Panc1 (cell line): ENCODE data around the gene ZNF665. TPM values are rescaled to one million over a fixed set of nuclear protein-coding genes. Genes with fewer than 3 reads are reported as not detected.

ENCODE experiments used
- ATAC-seq: fragments of 200-7000 bp; cut with Tn5 transposase; 2 replicates; pipeline ENCODE4 v1.9.1; 2020; ENCODE audit warnings: mild to moderate bottlenecking, moderate library complexity
- BruUV-seq: library from RNA; stranded (reverse); fragments of 400-500 nt; replicated peaks from 2 replicates; lab custom pipeline; 2021; lab: Mats Ljungman, UMichigan
- CTCF ChIA-PET: fragments of 300-600 bp; sonication (Branson Sonifier 250); formaldehyde crosslinking; loops from one replicate; lab custom pipeline; 2022; ENCODE audit warnings: antibody characterized with exemption; lab: Charles Lee
- POLR2A ChIA-PET: fragments of 300-600 bp; sonication (Branson Sonifier 250); formaldehyde crosslinking; loops from one replicate; lab custom pipeline; 2022; ENCODE audit warnings: antibody characterized with exemption; lab: Charles Lee
- DNase-seq: peaks from one replicate; pipeline ENCODE4 v3.0.0-alpha.2; 2010; ENCODE audit warnings: low read depth, low spot score
- H3K27ac ChIP-seq: 2 replicates; pipeline ENCODE4 v1.5.1; 2011; ENCODE audit warnings: mild to moderate bottlenecking, low read length, inconsistent platforms
- H3K27me3 ChIP-seq: fragments of 200-500 bp; sonication (Bioruptor generic); 2 replicates; pipeline ENCODE4 v1.6.0; 2014; ENCODE audit warnings: low read length, inconsistent platforms; ENCODE audit not compliant: control insufficient read depth, insufficient read depth
- H3K36me3 ChIP-seq: fragments of 200-500 bp; sonication (Bioruptor generic); 2 replicates; pipeline ENCODE4 v1.5.1; 2014; ENCODE audit warnings: inconsistent platforms, mild to moderate bottlenecking, low read length, moderate library complexity; ENCODE audit not compliant: control insufficient read depth, insufficient read depth
- H3K4me1 ChIP-seq: 2 replicates; pipeline ENCODE4 v1.5.1; 2011; ENCODE audit warnings: inconsistent platforms, mild to moderate bottlenecking, low read length, moderate library complexity; ENCODE audit not compliant: control insufficient read depth, insufficient read depth
- H3K4me3 ChIP-seq, 2 experiments: 2 replicates each; pipeline ENCODE4 v1.5.1; 2011 to 2012; ENCODE audit warnings: low read depth in 2 of 2, low read length in 2 of 2, mild to moderate bottlenecking in 2 of 2, inconsistent platforms in 1 of 2, moderate library complexity in 1 of 2
- H3K9me3 ChIP-seq: fragments of 200-500 bp; sonication (Bioruptor generic); 2 replicates; pipeline ENCODE4 v1.5.1; 2014; ENCODE audit warnings: low read depth, mild to moderate bottlenecking, inconsistent platforms, low read length, moderate library complexity; ENCODE audit not compliant: control insufficient read depth, insufficient read depth
- CTCF ChIP-seq: fragments of 450-650 bp; IDR thresholded peaks from 2 replicates; pipeline ENCODE4 v1.5.1; 2017; ENCODE audit warnings: mild to moderate bottlenecking
- POLR2AphosphoS5 ChIP-seq: IDR thresholded peaks from 2 replicates; pipeline ENCODE4 v1.6.1; 2012; ENCODE audit warnings: mild to moderate bottlenecking, low read depth, low read length, moderate library complexity
- REST ChIP-seq, 2 experiments: IDR thresholded peaks; 2 replicates each; pipeline ENCODE4 v1.6.1; 2011 to 2012; ENCODE audit warnings: low read depth in 2 of 2, control low read depth in 1 of 2, low read length in 1 of 2, mild to moderate bottlenecking in 1 of 2, moderate library complexity in 1 of 2; ENCODE audit not compliant: insufficient read depth in 1 of 2
- SIN3A ChIP-seq: IDR thresholded peaks from 2 replicates; pipeline ENCODE4 v1.6.1; 2012; ENCODE audit warnings: low read depth, mild to moderate bottlenecking, low read length, moderate library complexity, borderline replicate concordance; ENCODE audit not compliant: insufficient read depth
- TCF7L2 ChIP-seq: IDR thresholded peaks from 2 replicates; pipeline ENCODE4 v1.6.1; 2011; ENCODE audit warnings: mild to moderate bottlenecking, low read depth, low read length, inconsistent platforms
- in situ Hi-C: cut with HindIII; loops from 2 replicates; pipeline ENCODE4 v1.10.0; 2016; ENCODE audit warnings: low sequenced_read_pairs, low pct_unique_long_range_greater_than_20kb
- intact Hi-C: fragments of 100-400 bp; cut with micrococcal nuclease; formaldehyde crosslinking; loops from one replicate; pipeline ENCODE4 v1.10.0; 2022; ENCODE audit not compliant: unreplicated experiment
- total RNA-seq: library from RNA; stranded (reverse); gene quantifications from one replicate; pipeline ENCODE4 v1.2.1, GENCODE V29; 2021; ENCODE audit not compliant: unreplicated experiment

The ZNF665 gene
- total RNA-seq, 1 experiment from 2014 or later: 7.0 TPM

GRCh38 chr19:53123400-53123799 lies 69.8 kb downstream of the ZNF665 start:
- no peaks in the 10 kb centered on the region for H3K4me1 ChIP-seq
- intact Hi-C loops (no loop called here), in situ Hi-C loops (no loop called here)
- no peaks in the 10 kb centered on the region for H3K9me3 ChIP-seq
- ChIA-PET CTCF (no interaction called here), POLR2A (no interaction called here)
- H3K27ac ChIP-seq: no peak overlapping the region
- no TSS peak for BruUV-seq
- no peaks in the 10 kb centered on the region for H3K36me3 ChIP-seq
- H3K27me3 ChIP-seq: no peaks in the 10 kb centered on the region
- TF ChIP-seq REST (IDR thresholded peaks at IDR 0.05; ENCODE audit: insufficient read depth in 1 of 2, low read depth in 2 of 2, low read length in 1 of 2) (no peak), SIN3A (no peak), CTCF (no peak), POLR2AphosphoS5 (no peak), TCF7L2 (no peak)
- no peak for ATAC-seq
- no peak for DNase-seq
- no peak overlapping the region for H3K4me3 ChIP-seq

Other genes starting within 250 kb of the ZNF665 start
- 7.1 TPM for gene ZNF816, start 230.5 kb downstream of the ZNF665 start, total RNA-seq
- not detected for gene ERVV-1, start 179.4 kb downstream of the ZNF665 start, total RNA-seq
- gene ERVV-2, start 148.6 kb downstream of the ZNF665 start, total RNA-seq: 0.10 TPM
- gene ZNF160, start 89.9 kb downstream of the ZNF665 start, total RNA-seq: 29.1 TPM
- gene ZNF415, start 60.4 kb downstream of the ZNF665 start, total RNA-seq: not detected
- 18.8 TPM for gene ZNF347, start 34.3 kb downstream of the ZNF665 start, total RNA-seq
- 32.8 TPM for gene ZNF677, start 61.5 kb upstream of the ZNF665 start, total RNA-seq
- not detected for gene VN1R2, start 64.9 kb upstream of the ZNF665 start, total RNA-seq
- gene VN1R4, start 74.4 kb upstream of the ZNF665 start, total RNA-seq: not detected
- 12.3 TPM for gene ZNF845, start 140.4 kb upstream of the ZNF665 start, total RNA-seq
- gene ZNF525, start 172.3 kb upstream of the ZNF665 start, total RNA-seq: 23.4 TPM
- 15.3 TPM for gene ZNF765, start 201.8 kb upstream of the ZNF665 start, total RNA-seq
- 21.8 TPM for gene ZNF761, start 238.6 kb upstream of the ZNF665 start, total RNA-seq